Thyroid gland (tissue), 4 donors: ENCODE data around the gene CNN3. TPM values are rescaled to one million over a fixed set of nuclear protein-coding genes. Genes with fewer than 3 reads are reported as not detected.
A peak's percentile ranks its signal among the peaks of the same experiment; 100 is the strongest.

ENCODE experiments used
- DNase-seq, 2 donors: peaks; one replicate each; pipeline ENCODE4 v3.0.0-alpha.2; 2019
- H3K27ac ChIP-seq, 3 donors: fragments of 200-600 bp; sonication (generic); 1 replicate in 2 of 3; 2 replicates in 1 of 3; pipeline ENCODE4 v1.5.1; 2016 to 2019; ENCODE audit warnings: mild to moderate bottlenecking in 1 of 3, moderate library complexity in 1 of 3
- H3K27me3 ChIP-seq: fragments of 200-600 bp; sonication (generic); one replicate; pipeline ENCODE4 v1.5.1; 2019
- H3K36me3 ChIP-seq, 2 donors: fragments of 200-600 bp; sonication (generic); one replicate each; pipeline ENCODE4 v1.5.1; 2016 to 2019
- H3K4me1 ChIP-seq, 2 donors: fragments of 200-600 bp; sonication (generic); one replicate each; pipeline ENCODE4 v1.5.1; 2017 to 2019
- H3K4me3 ChIP-seq, 3 donors: fragments of 200-600 bp; sonication (generic); replicated peaks in 1 of 3; 1 replicate in 2 of 3; 2 replicates in 1 of 3; pipeline ENCODE4 v1.5.1; 2016; ENCODE audit warnings: mild to moderate bottlenecking in 1 of 3
- H3K9me3 ChIP-seq: fragments of 200-600 bp; sonication (generic); one replicate; pipeline ENCODE4 v1.5.1; 2017
- POLR2A ChIP-seq, 2 donors: fragments of 450-650 bp; IDR thresholded peaks; one replicate each; pipeline ENCODE4 v1.6.1; 2017; ENCODE audit warnings: antibody characterized with exemption in 2 of 2, mild to moderate bottlenecking in 2 of 2, moderate library complexity in 1 of 2
- WGBS, 2 donors: methylation state at CpG; one replicate each; pipeline ENCODE4 v1.1.5; 2017; 5-methylcytosine and 5-hydroxymethylcytosine counted together
- intact Hi-C: fragments of 100-400 bp; cut with DNase I; formaldehyde crosslinking; loops from one replicate; pipeline ENCODE4 v1.15.1; 2023
- total RNA-seq, 4 donors: library from RNA; depleted of rRNA; stranded (reverse); fragments of >200 nt; gene quantifications; one replicate each; pipeline ENCODE4 v1.2.3, GENCODE V29; 2016
- TF ChIP-seq, protein P1 (sequence below), 6 experiments: fragments of 200-600 bp in 3 of 6; fragments of 450-650 bp in 3 of 6; sonication (generic) in 3 of 6; IDR thresholded peaks; one replicate each; pipeline ENCODE4 v1.5.1; 2016 to 2019; ENCODE audit warnings: antibody characterized with exemption in 6 of 6, mild to moderate bottlenecking in 2 of 6, inconsistent platforms in 1 of 6, moderate library complexity in 1 of 6

The CNN3 gene
- total RNA-seq, 4 donors from 2014 or later = 149 to 257 (median 177) TPM

DNA sequence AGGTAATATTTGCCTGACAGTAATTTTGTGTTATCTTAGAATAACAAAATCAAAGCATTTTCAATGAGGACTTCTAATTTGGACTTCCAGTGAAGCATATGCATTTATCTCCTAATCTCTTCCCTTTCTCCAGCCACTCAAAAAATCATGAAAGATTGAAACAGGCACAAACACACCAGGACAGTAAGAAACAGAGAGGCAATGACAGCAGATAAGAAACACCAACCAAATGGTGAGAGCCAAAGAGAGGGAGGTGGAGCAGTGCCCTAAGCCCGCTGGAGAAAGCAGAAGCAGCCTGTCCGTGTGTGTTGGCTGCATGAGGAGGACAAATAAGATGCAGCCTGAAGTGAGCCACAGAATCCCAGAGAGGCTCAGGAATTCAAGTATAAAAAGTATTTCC lies 67.7 kb downstream of the CNN3 start:
- no peaks in the 10 kb centered on the region for H3K27me3 ChIP-seq
- intact Hi-C loops = no loop called here
- no peak overlapping the region for H3K4me3 ChIP-seq
- 80 to 93% methylated on average over 2 of the region's 2 CpGs for WGBS, 2 donors
- H3K36me3 ChIP-seq = no peaks in the 10 kb centered on the region
- TF ChIP-seq, protein P1, sequence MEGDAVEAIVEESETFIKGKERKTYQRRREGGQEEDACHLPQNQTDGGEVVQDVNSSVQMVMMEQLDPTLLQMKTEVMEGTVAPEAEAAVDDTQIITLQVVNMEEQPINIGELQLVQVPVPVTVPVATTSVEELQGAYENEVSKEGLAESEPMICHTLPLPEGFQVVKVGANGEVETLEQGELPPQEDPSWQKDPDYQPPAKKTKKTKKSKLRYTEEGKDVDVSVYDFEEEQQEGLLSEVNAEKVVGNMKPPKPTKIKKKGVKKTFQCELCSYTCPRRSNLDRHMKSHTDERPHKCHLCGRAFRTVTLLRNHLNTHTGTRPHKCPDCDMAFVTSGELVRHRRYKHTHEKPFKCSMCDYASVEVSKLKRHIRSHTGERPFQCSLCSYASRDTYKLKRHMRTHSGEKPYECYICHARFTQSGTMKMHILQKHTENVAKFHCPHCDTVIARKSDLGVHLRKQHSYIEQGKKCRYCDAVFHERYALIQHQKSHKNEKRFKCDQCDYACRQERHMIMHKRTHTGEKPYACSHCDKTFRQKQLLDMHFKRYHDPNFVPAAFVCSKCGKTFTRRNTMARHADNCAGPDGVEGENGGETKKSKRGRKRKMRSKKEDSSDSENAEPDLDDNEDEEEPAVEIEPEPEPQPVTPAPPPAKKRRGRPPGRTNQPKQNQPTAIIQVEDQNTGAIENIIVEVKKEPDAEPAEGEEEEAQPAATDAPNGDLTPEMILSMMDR (IDR thresholded peaks at IDR 0.05) = no peak
- no peak for TF ChIP-seq POLR2A (IDR thresholded peaks at IDR 0.05)
- H3K27ac ChIP-seq = no peak overlapping the region
- H3K9me3 ChIP-seq = no peaks in the 10 kb centered on the region
- DNase-seq = no peak
- H3K4me1 ChIP-seq = peaks cover 22 to 39% of the 10 kb centered on the region in 2 donors

DNA sequence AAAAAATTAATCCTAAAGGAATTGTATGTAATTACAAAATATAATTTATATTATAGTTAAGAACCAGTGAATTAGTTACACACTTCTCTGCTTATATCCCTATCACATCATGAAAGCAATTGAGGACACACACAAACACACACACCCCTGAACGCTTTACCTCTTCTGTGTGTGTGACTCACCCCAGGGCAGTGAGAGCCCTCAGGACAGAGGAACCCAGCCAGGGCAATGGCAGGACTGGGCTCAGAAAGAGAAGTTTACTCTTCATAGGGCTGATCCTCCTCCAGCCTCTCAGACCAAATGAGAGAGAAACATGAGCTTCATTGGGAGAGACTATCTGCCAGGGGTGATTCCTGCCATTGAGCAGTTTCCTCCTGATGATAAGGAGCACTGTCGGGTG lies 68.6 kb downstream of the CNN3 start:
- no peaks in the 10 kb centered on the region for H3K36me3 ChIP-seq
- H3K4me1 ChIP-seq = peaks cover 14 to 32% of the 10 kb centered on the region in 2 donors
- no peak overlapping the region for H3K27ac ChIP-seq
- H3K9me3 ChIP-seq = no peaks in the 10 kb centered on the region
- peak; percentile 40 to 49 for DNase-seq
- TF ChIP-seq, protein P1 (IDR thresholded peaks at IDR 0.05) = no peak
- no peak for TF ChIP-seq POLR2A (IDR thresholded peaks at IDR 0.05)
- intact Hi-C loops = no loop called here
- WGBS, 2 donors = 78% methylated on average over 2 of the region's 2 CpGs
- H3K27me3 ChIP-seq = no peaks in the 10 kb centered on the region
- no peak overlapping the region for H3K4me3 ChIP-seq

- TF ChIP-seq, protein P1 (IDR thresholded peaks at IDR 0.05) = no peak
- no peak for TF ChIP-seq POLR2A (IDR thresholded peaks at IDR 0.05)
- Histone ChIP-seq H3K27ac (no peak overlapping the region), H3K36me3 (no peaks in the 10 kb centered on the region), H3K27me3 (no peaks in the 10 kb centered on the region), H3K4me3 (no peak overlapping the region), H3K4me1 (peaks cover 7 to 21% of the 10 kb centered on the region in 2 donors), H3K9me3 (no peaks in the 10 kb centered on the region)
- DNase-seq = no peak
- 78 to 79% methylated on average over 3 of the region's 3 CpGs for WGBS, 2 donors
- intact Hi-C loops = no loop called here
Measured at GRCh38 chr1:94856868-94857267, 70.0 kb downstream of the CNN3 start.

DNA sequence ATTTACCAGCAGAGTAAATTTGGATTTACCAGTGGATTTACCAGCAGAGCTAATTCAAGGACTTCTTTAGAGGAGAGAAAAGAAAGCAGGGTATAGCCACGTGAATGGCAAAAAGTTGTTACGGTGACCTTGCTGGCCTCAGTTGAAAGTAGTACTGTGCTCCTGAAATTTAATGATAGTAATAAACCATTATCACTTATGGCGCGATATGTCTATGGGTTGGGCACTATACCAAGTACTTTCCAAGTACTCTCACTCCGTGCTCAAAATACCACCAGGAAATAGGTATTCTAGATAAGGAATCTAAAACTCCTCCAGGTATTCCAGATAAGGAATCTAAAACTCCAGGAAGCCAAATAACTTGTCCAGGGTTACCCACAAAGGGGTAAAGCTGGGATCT lies 70.9 kb downstream of the CNN3 start:
- H3K4me3 ChIP-seq = no peak overlapping the region
- H3K36me3 ChIP-seq = no peaks in the 10 kb centered on the region
- WGBS, 2 donors = 93 to 94% methylated on average over 5 of the region's 5 CpGs
- H3K27ac ChIP-seq = no peak overlapping the region
- no peaks in the 10 kb centered on the region for H3K27me3 ChIP-seq
- TF ChIP-seq, protein P1 (IDR thresholded peaks at IDR 0.05) = no peak
- no peak for TF ChIP-seq POLR2A (IDR thresholded peaks at IDR 0.05)
- H3K9me3 ChIP-seq = no peaks in the 10 kb centered on the region
- DNase-seq = no peak
- H3K4me1 ChIP-seq = peaks cover 7 to 21% of the 10 kb centered on the region in 2 donors
- intact Hi-C loops = no loop called here

DNA sequence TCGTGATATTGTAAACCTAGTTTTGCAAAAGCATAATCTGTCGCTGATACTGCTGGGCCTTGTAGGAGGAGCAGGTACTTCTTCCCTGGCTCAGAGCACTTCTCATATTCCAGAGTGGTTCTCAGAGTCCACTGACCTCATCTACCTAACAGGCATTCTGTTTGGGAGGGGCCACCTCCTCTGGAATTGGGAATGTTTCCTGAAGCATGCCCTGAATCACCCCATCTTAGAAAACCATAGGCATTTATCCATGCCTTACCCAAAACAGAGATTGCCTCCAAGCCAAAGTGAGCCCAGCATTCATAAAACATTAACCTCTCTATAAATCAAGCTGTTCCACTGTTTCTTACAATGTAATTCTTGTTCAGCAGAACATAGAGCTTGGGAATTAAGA lies 71.6 kb downstream of the CNN3 start:
- TF ChIP-seq, protein P1 (IDR thresholded peaks at IDR 0.05) = no peak
- TF ChIP-seq POLR2A (IDR thresholded peaks at IDR 0.05) = no peak
- Histone ChIP-seq H3K27ac (peak overlapping the region in 2 of 3 donors; percentile 56 to 85), H3K9me3 (no peaks in the 10 kb centered on the region), H3K27me3 (no peaks in the 10 kb centered on the region), H3K4me3 (no peak overlapping the region), H3K4me1 (peaks cover 7 to 21% of the 10 kb centered on the region in 2 donors), H3K36me3 (no peaks in the 10 kb centered on the region)
- peak; percentile 49 to 54 for DNase-seq
- WGBS, 2 donors = 35 to 56% methylated on average over 2 of the region's 2 CpGs
- intact Hi-C loops = no loop called here
